NCI-H2029 (cell line): ENCODE measurements around the gene LENG8.

ENCODE experiments used
- DNase-seq: peaks from one replicate; lab custom pipeline; 2025; lab: John Stamatoyannopoulos, UW

Gene LENG8

DNA sequence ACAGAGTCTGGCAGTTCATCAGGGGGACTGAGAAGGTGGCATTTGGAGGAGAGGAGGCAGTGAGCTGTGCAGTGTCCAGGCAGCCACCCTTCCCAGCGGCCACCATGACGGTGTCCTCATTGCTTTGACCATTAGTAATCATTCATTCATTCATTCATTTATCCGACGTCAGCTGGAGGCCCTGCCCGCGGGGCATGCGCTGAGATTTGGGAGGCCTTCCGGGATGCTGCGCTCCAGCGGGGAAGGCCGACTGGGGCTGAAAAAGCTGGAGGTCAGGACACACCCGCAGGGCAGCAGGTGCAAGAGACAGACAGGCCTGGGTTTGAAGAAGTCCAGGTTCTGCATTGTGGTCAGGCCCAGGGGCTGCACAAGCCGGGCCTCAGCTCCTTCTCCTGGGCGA is 24.8 kb upstream of the LENG8 start:
- DNase-seq = no peak

- no peak for DNase-seq
These were observed 24.2 kb upstream of the LENG8 start for GRCh38 chr19:54424660-54425381.

GRCh38 chr19:54425382-54425723 is 23.6 kb upstream of the LENG8 start:
- no peak for DNase-seq

GRCh38 chr19:54426291-54426931 is 22.6 kb upstream of the LENG8 start:
- DNase-seq = no peak

DNA sequence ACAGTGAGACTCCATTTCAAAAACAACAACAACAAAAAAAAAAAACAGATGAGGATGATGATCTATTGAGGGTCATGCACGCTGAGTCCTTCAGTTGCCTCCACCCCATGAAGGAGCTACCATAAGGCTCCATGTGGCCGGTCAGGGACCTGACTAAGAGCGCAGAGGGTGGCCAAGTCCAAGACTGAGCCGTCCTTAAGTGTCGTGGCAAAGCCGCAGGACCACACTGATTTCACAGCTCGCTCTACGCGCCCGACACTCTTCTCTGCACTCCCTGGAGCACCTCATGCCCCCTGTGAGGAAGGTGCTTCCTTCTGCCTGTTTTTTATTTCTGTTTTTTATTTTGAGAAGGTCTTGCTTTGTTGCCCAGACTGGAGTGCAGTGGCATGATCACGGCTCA is 21.4 kb upstream of the LENG8 start:
- no peak for DNase-seq

- no peak for DNase-seq
These were observed 20.4 kb upstream of the LENG8 start for GRCh38 chr19:54428323-54429175.

DNA sequence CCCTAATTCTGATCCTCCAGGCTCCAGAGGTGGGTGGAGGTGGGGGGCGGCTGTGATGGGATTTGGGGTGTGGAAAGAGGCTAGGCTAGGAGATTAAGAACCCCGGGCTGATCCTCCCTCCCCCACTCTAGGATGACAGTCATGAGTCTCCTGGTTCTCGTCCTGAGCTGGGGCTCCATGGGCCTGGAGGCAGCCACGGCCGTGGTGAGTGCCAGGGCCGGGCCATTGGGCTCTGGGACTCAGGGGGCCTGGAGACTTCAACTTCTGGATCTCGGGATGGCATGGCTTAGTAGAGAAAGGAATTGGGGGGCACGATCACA is 19.9 kb upstream of the LENG8 start:
- DNase-seq = no peak

DNA sequence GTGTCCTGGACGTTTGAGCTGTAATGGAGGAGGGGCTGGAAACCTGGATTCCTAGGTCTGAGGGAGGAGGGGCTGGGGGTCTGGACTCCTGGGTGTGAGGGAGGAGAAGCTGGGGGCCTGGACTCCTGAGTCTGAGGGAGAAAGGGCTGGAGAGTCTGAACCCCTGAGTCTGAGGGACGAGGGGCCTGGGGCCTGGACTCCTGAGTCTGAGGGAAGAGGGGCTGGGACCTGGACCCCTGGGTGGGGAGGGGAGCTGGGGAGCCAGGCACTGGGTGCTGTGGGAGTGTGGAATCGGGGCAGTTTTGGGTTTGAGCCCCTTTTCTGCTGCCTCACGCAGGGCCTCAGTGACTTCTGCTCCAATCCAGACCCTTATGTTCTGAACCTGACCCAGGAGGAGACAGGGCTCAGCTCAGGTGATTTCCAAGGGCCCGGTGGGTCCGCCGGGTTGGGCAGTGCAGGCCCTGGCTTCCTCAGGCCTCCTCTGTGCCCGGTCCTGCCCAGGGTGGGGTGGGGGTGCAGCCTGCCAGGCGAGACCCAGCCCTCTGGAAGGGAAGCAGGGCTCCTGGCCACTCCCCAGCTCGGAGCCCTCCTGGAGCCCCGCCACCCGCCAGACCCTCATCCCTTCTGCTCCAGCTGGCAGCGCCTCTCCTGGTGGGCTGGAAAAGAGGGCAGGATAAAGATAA is 19.3 kb upstream of the LENG8 start:
- no peak for DNase-seq

DNA sequence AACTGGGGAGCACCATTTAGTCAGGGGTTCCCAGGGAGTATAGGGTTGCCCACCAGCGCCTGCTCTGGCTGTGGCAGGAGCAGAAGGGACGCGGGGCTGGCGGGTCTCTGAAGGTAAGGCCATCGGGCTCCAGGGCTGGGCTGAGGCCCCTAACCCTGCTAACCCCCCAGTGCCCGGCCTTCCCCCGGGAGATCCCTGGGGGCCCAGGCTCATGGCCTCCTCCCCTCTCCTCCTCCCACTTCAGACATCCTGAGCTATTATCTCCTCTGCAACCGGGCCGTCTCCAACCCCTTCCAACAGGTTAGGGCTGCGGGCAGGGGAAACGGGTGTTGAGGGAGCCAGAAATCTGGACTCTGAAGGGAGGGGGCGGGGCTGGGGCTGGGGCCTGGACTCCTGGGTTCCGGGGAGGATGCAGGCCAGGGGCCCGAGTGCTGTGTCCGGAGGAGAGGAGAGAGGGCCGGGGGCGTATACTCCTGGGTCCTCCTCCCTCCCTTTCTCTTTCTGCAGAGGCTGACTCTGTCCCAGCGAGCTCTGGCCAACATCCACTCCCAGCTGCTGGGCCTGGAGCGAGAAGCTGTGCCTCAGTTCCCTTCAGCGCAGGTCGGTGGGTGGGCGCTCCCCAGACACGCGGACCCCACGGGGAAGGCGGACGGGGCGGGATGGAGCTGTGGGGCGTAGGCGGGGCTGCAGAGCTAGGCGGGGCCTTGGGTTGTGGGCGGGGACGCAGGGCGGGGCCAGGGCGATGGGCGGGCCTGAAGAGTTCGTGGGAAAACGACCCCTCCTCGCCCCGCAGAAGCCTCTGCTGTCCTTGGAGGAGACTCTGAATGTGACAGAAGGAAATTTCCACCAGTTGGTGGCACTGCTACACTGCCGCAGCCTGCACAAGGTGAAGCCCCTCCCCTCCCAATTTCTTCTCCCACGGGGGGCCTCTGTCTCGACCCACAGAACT is 18.4 kb upstream of the LENG8 start:
- DNase-seq = no peak

DNA sequence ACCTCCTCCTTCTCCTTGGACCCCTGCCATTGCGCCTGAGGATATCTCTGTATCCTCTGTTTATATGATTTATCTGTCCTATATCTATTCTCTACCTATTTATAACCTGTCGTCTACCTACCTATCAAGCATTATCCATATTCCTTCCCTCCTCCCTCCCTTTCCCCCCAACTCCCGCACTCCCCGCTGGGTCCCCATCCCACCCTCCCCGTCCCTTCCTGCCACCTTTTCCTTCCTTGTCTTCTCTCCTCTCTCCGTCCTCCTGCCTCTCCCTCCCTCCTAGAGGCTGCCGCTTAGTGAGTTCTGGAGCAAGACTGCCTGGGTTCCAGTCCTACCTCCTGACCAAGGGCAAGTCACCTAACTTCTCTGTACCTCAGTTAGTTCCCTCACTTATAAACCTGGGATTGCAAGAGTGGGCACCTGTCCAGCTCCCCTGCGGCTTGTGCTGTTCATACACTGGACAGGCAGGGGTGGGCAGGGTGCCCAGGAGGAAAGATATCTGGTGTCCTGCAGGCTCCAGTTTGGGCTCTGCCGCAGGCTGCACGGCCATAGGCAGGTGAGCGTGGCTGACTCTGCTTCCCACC is 17.7 kb upstream of the LENG8 start:
- DNase-seq = peak; percentile 84

- no peak for DNase-seq
These were observed 16.8 kb upstream of the LENG8 start for GRCh38 chr19:54432144-54432738.

GRCh38 chr19:54433697-54434096 is 15.3 kb upstream of the LENG8 start:
- no peak for DNase-seq

DNA sequence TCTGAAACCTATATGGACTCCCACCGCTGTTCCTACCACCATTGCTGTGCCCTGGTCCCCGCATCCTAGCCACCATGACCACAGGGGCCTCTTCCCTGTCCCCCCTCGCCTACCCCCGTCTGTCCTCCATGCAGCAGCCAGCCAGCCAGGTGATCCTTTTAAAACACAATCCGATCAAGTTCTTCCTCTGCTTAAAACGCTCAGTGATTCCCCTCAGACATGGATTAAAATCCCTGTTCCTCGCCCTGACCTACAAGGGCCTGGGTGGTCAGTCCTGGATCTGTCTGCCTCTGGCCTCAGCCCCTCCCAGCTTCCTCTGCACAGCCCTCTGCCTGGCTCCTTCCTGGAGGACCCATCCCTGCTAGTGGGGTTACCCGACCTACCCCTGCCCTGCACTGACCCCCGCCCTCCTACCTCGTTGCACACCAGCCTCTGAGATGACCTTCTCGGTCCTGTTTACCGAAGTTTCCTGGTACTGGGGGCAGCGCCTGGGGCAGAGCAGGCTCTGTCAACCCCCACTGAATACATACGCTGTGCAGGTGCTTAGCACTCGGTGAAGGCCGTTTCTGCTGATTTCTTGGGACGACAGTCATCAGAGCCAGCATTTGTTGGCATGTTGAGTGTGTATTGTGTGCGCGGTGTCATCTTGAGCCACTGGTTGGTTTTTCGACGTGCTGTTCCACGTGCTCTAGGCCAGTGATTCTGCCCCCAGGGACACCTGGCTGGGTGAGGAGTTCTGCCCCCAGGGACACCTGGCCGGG is 14.7 kb upstream of the LENG8 start:
- DNase-seq = no peak

- no peak for DNase-seq
These were observed 14.2 kb upstream of the LENG8 start for GRCh38 chr19:54434873-54435214.

DNA sequence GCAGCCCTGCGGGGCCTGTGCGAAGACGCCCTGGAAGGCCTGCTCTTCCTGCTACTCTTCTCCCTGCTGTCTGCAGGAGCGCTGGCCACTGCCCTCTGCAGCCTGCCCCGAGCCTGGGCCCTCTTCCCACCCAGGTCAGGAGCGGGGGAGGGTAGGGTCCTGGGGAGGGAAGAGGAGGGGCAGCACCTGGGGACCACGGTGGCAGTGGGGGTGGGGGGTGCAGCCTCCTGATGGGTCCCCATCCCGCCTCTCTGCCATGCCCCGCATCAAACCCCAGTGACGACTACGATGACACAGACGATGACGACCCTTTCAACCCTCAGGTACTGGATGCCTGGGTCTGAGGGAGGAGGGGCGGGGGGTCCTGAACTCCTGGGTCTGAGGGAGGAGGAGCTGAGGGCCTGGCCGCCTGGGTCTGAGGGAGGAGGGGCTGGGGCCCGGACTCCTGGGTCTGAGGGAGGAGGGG is 13.4 kb upstream of the LENG8 start:
- no peak for DNase-seq

GRCh38 chr19:54436031-54436523 is 12.9 kb upstream of the LENG8 start:
- no peak for DNase-seq

DNA sequence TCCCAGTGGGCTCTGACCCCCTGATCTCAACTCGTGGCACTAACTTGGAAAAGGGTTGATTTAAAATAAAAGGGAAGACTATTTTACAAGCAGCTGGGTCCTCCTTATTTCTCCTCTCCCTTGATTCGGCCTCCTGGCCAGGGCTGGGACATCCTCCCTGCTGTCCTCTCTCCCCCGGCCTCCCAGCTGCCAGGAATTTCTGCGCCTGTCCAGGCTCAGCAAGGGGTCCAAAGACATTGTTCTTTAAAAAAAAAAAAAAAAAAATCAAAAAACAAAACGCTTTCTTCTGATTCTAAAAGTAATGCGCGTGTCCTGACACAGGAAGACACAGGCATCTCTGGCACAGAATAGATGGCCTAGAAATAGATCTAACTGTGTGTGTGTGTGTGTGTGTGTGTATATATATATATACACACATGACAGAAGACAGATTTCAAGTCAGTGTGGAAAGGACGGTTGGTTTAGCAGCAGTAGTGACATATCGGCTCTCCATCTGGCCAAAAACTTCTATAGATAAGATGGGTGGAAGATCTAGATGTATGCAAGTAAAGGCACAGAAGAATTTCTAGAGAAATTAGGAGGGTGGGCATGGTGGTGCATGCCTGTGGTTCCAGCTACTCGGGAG is 12.3 kb upstream of the LENG8 start:
- DNase-seq = no peak

- DNase-seq = no peak
These were observed 9.7 kb upstream of the LENG8 start for GRCh38 chr19:54439174-54439851.

GRCh38 chr19:54440641-54441040 is 8.4 kb upstream of the LENG8 start:
- DNase-seq = no peak
